NCI-H2029 (cell line): ENCODE data around the gene NAGS.
"Not testable (repeated sequence)": the region's sequence is repeated elsewhere in the genome, so short reads cannot be mapped to it uniquely, and the experiment has no call there.

Experiments
- DNase-seq: peaks from one replicate; lab custom pipeline; 2025; lab: John Stamatoyannopoulos, UW

The NAGS gene, protein sequence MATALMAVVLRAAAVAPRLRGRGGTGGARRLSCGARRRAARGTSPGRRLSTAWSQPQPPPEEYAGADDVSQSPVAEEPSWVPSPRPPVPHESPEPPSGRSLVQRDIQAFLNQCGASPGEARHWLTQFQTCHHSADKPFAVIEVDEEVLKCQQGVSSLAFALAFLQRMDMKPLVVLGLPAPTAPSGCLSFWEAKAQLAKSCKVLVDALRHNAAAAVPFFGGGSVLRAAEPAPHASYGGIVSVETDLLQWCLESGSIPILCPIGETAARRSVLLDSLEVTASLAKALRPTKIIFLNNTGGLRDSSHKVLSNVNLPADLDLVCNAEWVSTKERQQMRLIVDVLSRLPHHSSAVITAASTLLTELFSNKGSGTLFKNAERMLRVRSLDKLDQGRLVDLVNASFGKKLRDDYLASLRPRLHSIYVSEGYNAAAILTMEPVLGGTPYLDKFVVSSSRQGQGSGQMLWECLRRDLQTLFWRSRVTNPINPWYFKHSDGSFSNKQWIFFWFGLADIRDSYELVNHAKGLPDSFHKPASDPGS

DNA sequence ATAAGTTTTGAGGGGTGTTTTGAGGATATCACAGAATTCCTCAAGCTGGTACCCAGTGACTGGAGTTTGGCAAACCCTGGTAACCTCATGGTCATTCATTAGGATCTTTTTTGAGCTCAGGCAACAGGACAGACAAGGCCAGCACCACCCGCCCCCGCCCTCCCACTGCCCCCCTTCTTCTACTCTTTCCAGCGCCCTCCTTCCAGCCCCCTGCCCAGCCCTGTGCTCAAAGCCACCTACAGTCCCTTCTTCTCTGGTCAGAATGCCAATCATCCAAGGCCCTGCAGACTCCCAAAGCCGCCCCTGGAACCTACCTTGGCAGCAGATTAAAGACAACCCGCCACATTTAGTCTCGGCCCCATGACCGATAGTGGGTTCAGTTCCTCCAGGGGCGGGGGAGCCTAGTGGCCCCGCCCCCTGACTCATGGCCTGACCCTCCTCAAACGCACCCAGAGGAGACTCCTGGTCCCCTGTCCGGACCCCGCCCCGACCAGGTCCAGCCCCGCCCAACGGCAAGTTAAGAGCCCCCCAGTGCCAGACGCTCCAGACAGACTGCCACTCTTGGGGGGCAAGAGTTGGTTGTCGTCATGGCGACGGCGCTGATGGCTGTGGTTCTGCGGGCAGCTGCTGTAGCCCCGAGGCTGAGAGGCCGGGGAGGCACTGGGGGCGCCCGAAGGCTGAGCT lies at the start of gene NAGS:
Gene NAGS (plus strand): TSS at position 546 of the 684 bp plus-strand sequence. CDS start 42 bp downstream, at position 588.
- no peak for DNase-seq

DNA sequence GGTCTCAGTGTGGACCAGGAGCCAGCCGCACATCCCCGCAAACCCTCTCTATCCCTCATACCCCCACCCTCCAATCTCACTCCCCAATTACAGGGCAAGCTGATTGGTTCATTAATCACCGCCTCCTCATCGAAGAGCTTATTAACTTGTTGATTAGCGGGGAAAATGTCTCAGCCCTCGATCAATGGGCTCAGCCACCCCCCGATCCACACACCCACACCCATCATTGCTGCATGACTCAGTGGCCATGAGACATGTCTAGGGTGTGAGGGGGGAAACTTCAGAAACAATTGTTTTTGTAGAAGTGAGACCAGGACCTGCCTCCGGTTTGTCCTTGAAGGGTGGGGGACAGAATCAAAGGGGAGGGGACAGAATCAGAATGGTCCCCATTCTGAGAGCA lies 48.2 kb upstream of the NAGS start:
- no peak for DNase-seq

DNA sequence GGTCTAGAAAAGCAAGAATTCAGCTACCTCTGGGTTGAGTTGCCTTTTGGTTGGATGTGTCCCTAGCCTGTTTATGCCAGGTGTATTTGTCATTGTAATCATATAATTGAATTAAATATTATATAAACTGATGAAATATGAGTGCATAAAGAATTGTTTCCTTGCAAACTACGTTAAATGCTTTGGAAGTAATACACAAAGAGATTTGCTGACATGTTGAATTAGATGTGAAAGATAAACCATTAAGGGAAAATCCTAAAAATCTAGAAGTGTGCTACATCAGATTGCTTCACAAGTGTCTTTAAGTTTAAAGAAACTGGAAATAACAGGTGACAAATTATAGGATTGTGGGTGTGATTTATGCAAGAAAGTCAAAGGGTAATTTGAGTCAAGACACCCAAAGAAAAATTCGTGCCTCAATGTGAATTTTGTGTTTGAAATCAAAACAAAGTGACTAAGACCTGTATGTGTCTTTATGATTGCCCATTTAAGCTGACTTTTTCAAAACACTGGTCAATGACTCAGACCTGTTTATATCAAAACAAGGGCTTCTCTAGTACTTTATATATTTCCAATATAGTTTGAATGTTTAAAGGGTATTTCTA lies 45.6 kb upstream of the NAGS start:
- no peak for DNase-seq

DNA sequence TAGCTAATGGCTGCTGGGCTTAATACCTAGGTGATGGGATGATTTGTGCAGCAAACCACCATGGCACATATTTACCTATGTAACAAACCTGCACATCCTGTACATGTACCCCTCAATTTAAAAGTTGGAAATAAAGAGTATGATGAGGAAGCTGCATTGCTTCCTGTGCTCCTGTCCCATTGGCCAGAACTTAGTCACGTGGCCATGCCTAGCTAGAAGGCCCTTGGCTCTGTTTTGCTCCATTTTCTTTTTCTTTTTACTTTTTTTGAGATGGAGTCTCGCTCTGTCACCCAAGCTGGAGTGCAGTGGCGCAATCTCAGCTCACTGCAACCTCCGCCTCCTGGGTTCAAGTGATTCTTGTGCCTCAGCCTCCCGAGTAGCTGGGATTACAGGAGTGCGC lies 43.1 kb upstream of the NAGS start:
- not testable (repeated sequence) for DNase-seq

DNA sequence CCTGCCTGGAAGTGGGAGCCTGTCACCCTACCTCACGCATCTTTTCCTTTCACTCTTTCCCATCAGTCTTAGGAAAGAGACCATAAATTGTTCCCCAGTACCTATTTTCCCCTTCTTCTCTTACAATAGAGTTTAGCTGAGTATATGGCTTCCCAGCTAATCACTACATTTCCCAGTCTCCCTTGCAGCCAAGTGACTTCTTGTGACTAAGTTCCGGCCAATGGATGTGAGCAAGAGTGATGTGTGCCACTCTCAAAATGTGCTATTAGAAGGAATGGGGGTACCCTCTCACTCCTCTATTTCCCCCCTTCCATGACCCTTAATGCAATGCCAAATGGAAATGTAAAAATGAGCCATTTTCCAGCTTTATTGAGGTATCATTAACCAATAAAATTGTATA lies 42.5 kb upstream of the NAGS start:
- DNase-seq, result no peak

DNA sequence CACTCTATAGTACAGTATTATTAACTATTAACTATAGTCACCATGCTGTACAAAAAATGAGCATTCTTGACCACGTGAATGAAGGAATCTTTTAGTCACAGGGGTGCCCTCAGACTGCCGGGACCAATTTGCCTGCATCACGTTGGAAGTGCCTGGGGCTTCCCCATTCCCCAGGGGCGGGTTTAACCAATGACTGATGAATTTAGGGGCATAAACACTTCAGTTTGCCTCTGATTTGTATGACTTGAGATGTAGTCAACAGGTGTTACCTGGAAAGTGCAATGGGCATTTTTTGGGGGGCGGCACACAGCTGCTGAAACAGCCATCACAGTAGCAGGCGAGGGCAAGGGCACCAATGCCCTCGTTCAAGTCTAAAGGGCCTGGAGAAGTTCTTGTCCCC lies 41.9 kb upstream of the NAGS start:
- DNase-seq, result no peak

DNA sequence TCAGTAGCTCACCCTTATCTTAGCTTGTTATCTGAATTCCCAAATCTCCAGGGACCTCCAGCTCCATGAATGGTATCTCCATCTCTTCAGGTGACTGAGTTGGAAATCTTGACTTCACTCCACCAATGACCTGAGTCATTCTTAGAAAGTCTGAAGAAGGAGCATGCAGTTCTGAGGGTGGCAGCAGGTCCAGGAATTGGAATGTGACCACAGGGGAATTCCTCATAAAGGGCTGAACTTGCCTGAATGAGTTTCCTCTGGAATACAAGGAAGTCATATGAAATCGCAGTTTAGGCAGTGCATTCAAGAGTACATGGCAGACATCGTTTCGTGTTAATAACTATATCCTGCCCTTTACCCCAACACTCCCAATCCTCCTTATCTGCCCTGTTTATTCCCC lies 38.1 kb upstream of the NAGS start:
- no peak for DNase-seq

DNA sequence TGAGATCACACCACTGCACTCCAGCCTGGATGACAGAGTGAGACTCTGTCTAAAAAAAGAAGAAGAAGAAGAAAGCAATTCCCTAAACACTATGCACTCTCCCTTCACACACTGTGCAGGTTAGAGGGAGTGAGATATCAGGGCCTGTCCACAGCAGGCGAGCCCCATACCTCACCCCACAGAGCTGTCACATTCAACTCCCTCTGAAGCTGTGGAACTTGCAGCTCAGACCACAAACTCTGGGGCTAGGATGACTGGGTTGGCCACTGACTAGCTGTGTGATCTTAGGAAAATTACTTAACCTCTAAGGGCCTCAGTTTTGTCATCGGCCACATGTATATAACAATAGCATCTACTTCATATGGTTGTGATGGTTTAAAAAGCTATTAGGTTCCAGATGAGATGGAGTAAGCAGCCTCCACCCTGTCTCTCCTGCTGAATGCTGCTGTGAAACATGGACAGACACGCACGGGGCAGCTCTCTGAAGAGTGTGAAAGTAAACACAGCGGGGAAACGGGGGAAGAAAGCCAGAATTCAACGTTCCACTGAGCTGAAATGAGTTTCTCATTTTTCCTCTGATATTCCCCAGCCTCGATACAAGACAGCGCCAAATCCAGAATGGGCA lies 37.1 kb upstream of the NAGS start:
- DNase-seq, result no peak

DNA sequence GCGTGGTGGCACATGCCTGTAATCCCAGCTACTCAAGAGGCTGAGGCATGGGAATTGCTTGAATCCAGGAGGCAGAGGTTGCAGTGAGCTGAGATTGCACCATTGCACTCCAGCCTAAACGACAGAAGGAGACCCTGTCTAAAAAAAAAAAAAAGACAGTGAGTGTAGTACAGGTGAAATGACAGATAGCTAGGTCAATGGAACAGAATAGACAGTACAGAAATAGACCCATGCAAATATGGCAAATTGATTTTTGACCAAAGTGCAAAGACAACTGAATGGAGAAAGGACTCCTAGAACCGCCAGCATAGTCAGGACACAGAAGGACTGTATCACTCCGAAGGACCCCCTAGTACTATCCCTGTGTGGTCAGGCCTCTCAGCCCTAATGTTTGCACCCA lies 34.1 kb upstream of the NAGS start:
- no peak for DNase-seq

DNA sequence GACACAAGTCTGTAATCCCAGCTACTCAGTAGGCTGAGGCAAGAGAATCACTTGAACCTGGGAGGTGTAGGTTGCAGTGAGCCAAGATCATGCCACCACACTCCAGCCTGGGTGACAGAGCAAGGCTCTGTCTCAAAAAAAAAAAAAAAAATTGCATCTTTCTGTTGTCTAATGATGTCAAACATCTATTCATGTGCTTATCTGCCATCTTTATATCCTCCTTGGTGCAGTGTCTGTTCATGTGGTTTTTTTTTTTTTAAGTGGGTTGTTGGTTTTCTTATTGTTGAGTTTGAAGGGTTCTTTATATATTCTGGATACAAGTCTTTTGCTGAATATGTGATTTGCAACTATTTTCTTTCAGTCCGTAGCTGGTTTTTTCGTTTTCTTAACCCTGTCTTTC lies 33.0 kb upstream of the NAGS start:
- not testable (repeated sequence) for DNase-seq

DNA sequence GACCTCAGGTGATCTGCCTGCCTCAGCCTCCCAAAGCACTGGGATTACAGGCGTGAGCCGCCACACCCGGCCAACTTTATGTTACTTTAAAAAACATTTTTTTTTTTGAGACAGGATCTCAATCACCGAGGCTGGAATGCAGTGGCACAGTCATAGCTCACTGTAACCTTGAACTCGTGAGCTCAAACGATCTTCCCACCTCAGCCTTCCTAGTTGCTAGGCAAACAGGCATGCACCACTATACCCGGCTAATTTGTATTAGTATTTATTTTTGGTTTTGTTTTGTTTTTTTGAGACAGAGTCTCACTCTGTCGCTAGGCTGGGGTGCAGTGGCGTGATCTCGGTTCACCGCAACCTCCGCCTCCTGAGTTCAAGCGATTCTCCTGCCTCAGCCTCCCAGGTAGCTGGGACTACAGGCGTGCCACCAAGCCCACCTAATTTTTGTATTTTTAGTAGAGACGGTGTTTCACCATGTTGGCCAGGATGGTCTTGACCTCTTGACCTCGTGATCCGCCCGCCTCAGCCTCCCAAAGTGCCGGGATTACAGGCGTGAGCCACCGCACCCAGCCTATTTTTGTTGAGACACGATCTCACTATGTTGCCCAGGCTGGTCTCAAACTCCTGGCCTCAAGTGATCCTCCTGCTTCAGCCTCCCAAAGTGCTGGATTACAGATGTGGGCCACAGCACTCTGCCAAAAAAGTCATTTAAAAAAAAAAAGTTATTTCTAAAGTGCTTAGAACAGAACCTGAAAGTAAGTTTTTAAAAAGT lies 31.8 kb upstream of the NAGS start:
- DNase-seq, result not testable (repeated sequence)

DNA sequence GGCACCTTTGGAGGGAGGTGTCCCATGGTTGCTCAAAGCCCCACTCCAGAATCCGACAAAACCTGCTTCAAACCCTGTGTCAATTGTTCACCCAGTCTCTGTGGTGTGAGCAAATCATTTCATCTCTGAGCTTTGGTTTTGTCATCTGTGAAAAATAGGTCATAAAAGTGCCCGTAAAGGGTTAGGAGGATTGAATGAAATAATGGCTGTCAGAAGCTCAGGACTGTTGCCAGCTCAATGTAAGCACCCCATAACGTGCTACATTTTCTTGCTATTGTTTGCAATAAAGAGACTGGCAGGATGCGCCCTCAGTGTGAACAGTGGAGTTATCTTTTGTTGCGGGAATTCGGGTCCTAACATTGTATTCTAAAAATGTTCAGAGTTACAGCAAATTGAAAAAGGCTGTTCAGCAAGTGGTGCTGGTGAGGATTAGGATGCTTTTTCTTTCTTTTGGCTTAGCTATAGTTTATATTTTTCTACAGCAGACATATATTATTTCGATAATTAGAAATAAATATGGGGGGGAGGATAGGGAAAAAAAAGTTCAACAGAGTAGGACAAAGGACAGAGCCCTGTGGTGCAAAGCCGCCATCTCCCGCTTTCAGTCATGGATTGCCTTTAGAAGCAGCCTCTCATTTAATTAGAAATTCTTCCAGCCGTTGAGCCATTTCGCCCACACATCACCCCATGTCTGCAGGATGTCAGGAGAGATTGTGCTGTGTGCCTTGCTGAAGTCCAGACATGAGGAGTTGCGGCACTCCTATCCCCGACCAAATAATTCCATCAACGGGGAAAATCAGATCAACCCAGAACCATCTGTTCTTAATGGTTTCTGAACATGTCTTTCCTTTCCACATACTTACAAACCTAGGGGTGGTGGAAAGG lies 29.8 kb upstream of the NAGS start:
- no peak for DNase-seq

DNA sequence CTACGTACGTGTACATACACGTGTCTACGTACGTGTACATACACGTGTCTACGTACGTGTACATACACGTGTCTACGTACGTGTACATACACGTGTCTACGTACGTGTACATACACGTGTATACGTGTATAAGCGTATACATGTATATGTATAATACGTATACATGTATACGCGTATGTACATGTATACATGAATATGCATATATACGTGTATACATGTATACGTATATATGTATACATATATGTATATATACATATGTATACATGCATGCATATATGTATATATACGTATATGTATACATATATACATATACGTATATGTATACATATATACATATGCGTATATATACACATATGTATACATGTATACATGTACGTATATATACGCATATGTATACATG lies 28.5 kb upstream of the NAGS start:
- no peak for DNase-seq

DNA sequence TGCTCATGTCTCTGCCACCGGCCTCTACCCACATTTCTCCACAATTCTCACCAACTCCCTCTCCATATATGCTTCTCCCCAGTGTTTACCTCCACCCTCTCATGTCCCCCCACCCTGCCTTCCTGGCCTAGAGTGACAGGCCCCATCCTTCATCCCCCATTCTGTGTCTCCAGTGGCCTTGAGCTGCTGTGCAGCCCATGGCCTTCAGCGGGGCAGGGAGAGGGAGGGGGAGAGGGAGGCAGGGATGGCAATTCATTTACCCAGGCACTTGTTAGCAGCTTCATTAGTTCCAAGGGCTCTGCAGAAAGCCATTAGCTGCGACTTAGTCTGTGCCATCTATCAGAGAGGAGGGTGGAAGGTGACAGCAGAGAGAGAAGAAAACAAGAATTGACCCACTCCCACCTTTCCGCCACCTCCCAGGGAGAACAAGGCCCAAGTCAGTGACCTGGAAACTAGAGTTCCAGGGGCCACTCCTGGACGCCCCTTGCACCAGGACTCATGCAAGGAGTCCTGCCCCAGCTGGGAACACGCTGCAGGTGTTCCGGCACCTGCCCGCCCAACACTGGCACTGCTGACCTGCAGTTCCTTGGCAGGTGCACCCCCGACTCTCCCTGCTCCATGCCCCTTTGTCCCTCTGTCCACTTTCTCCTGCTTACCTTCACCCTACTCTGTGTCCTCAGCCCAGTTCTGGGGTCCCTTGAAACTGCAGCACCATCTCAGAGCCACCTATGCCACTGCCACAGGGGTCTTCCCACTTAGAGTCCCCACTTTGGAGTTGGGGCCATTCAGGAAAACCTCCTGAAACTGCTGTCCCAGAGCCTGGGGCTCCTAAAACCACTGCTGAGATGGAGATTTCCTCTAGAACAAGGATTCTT lies 27.2 kb upstream of the NAGS start:
- no peak for DNase-seq

DNA sequence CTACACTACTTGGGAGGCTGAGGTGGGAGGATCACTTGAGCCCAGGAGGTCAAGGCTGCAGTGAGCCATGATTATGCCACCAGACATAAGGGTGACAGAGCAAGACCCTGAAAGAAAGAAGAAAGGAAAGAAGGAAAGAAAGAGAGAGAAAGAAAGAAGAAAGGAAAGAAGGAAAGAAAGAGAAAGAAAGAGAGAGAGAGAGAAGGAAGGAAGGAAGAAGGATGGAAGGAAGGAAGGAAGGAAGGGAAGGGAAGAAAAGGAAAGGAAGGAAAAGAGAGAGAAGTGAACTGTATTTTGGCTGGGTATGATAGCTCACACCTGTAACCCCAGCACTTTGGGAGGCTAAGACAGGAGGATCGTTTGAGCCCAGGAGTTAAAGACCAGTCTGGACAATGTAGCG lies 26.3 kb upstream of the NAGS start:
- no peak for DNase-seq

DNA sequence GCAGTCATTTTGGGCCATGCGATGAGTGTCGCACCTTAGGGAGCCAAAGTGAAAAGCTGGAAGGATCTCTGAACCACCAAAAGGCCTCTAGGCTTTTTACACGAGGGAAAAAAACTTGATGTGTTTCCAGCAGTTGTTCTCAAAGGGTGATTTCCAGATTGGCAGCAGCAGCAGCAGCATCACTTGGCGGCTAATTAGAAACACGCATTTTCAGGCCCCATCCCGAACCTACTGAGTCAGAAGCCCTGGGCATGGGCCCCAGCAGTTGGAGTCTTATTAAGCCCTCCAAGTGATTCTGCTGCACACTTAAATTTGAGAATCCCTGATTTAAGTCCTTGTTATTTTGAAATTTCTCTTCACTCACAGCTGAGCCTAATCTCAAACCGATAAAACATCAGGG lies 25.4 kb upstream of the NAGS start:
- no peak for DNase-seq

DNA sequence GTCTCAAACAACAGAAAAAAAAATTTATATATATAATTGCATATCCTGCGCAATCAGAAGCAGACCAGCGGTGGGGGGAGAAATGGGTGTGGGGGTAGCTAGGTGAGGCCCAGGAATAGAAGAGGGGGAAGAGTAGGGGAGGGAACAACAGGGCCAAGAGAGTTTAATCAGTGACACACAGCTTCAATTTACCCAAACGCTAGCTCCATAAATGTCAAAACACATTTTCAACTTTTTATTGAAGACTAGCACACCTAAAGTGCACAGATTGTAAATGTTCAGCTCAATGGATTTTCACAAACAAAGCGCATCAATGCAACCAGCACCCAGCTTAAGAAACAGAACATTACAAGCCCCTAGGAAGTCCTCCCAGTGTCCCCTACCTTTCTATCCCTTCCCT lies 24.8 kb upstream of the NAGS start:
- no peak for DNase-seq

DNA sequence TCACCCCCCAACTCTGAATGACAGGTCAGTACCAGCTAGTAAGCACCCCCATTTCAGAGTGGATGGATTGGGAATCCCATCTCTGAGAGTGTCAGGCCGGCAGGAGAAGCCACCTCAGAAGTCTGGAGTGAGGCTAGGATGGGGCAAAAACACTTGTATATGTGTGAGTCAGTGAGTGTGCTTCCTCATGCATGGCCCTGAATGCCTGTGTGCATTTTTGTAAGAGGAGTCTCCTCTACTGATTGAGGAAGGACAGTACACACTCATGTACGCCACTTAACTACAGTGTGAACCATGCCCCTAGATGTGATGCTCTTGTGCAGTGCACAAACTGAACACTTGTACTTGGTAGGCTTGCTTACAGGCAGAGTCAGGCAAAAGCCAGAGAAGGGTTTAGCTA lies 22.3 kb upstream of the NAGS start:
- no peak for DNase-seq

DNA sequence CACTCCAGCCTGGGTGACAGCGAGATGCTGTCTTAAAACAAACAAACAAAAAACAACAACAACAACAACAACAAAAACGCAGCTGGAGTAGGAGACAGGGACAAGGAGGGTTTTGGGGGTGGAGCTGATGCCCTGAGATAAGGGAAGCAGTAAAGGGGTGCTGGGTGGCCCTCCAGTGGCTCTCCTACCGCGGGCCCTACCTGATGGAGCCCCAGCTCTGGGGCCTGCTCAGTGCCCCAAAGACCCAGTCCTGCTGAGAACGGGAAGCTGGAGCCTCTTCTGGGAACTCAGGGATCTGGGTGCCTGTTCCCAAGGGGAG lies 21.3 kb upstream of the NAGS start:
- no peak for DNase-seq
